Thyroid gland (tissue), 4 donors: Measurements from ENCODE around the gene CDHR2. TPM values are rescaled to one million over a fixed set of nuclear protein-coding genes. Genes with fewer than 3 reads are reported as not detected.

Experiments
- DNase-seq, 2 donors: peaks; one replicate each; pipeline ENCODE4 v3.0.0-alpha.2; 2019
- H3K27ac ChIP-seq, 3 donors: fragments of 200-600 bp; sonication (generic); 1 replicate in 2 of 3; 2 replicates in 1 of 3; pipeline ENCODE4 v1.5.1; 2016 to 2019; ENCODE audit warnings: mild to moderate bottlenecking in 1 of 3, moderate library complexity in 1 of 3
- H3K27me3 ChIP-seq: fragments of 200-600 bp; sonication (generic); one replicate; pipeline ENCODE4 v1.5.1; 2019
- H3K36me3 ChIP-seq, 2 donors: fragments of 200-600 bp; sonication (generic); one replicate each; pipeline ENCODE4 v1.5.1; 2016 to 2019
- H3K4me1 ChIP-seq, 2 donors: fragments of 200-600 bp; sonication (generic); one replicate each; pipeline ENCODE4 v1.5.1; 2017 to 2019
- H3K4me3 ChIP-seq, 3 donors: fragments of 200-600 bp; sonication (generic); replicated peaks in 1 of 3; 1 replicate in 2 of 3; 2 replicates in 1 of 3; pipeline ENCODE4 v1.5.1; 2016; ENCODE audit warnings: mild to moderate bottlenecking in 1 of 3
- H3K9me3 ChIP-seq: fragments of 200-600 bp; sonication (generic); one replicate; pipeline ENCODE4 v1.5.1; 2017
- CTCF ChIP-seq, 6 experiments: fragments of 200-600 bp in 3 of 6; fragments of 450-650 bp in 3 of 6; sonication (generic) in 3 of 6; IDR thresholded peaks; one replicate each; pipeline ENCODE4 v1.5.1; 2016 to 2019; ENCODE audit warnings: antibody characterized with exemption in 6 of 6, mild to moderate bottlenecking in 2 of 6, inconsistent platforms in 1 of 6, moderate library complexity in 1 of 6
- POLR2A ChIP-seq, 2 donors: fragments of 450-650 bp; IDR thresholded peaks; one replicate each; pipeline ENCODE4 v1.6.1; 2017; ENCODE audit warnings: antibody characterized with exemption in 2 of 2, mild to moderate bottlenecking in 2 of 2, moderate library complexity in 1 of 2
- WGBS, 2 donors: methylation state at CpG; one replicate each; pipeline ENCODE4 v1.1.5; 2017; 5-methylcytosine and 5-hydroxymethylcytosine counted together
- intact Hi-C: fragments of 100-400 bp; cut with DNase I; formaldehyde crosslinking; loops from one replicate; pipeline ENCODE4 v1.15.1; 2023
- total RNA-seq, 4 donors: library from RNA; depleted of rRNA; stranded (reverse); fragments of >200 nt; gene quantifications; one replicate each; pipeline ENCODE4 v1.2.3, GENCODE V29; 2016

CDHR2 gene
- total RNA-seq, 4 donors from 2014 or later, result 0.11 TPM; not detected in 3

GRCh38 chr5:176529116-176529740 lies 19.9 kb upstream of the CDHR2 start:
- Histone ChIP-seq H3K36me3 (peaks cover 32 to 33% of the 10 kb centered on the region in 2 donors), H3K27ac (no peak overlapping the region), H3K4me1 (peaks cover 27 to 39% of the 10 kb centered on the region in 2 donors), H3K9me3 (no peaks in the 10 kb centered on the region), H3K27me3 (no peaks in the 10 kb centered on the region), H3K4me3 (no peak overlapping the region)
- intact Hi-C loops, result no loop called here
- no peak for DNase-seq
- TF ChIP-seq POLR2A (IDR thresholded peaks at IDR 0.05) (no peak), CTCF (IDR thresholded peaks at IDR 0.05) (no peak)
- 80 to 90% methylated on average over 13 to 14 of the region's 26 CpGs for WGBS, 2 donors

- Histone ChIP-seq H3K36me3 (peaks cover 32 to 33% of the 10 kb centered on the region in 2 donors), H3K27ac (no peak overlapping the region), H3K4me1 (peaks cover 32 to 44% of the 10 kb centered on the region in 2 donors), H3K27me3 (no peaks in the 10 kb centered on the region), H3K9me3 (no peaks in the 10 kb centered on the region), H3K4me3 (no peak overlapping the region)
- intact Hi-C loops, result no loop called here
- DNase-seq, result no peak
- 78 to 87% methylated on average over 5 to 10 of the region's 11 CpGs for WGBS, 2 donors
- TF ChIP-seq CTCF (IDR thresholded peaks at IDR 0.05) (no peak), POLR2A (IDR thresholded peaks at IDR 0.05) (no peak)
Observed at GRCh38 chr5:176529741-176530141, 19.4 kb upstream of the CDHR2 start.

- peak overlapping the region in 1 of 3 donors; percentile 37 for H3K27ac ChIP-seq
- H3K36me3 ChIP-seq, result peaks cover 32 to 33% of the 10 kb centered on the region in 2 donors
- peak in 1 of 2 donors; percentile 15 for DNase-seq
- intact Hi-C loops, result no loop called here
- H3K4me3 ChIP-seq, result no peak overlapping the region
- WGBS, 2 donors, result 61 to 67% methylated on average over 13 to 16 of the region's 28 CpGs
- H3K9me3 ChIP-seq, result no peaks in the 10 kb centered on the region
- TF ChIP-seq CTCF (IDR thresholded peaks at IDR 0.05), result no peak
- no peak for TF ChIP-seq POLR2A (IDR thresholded peaks at IDR 0.05)
- H3K4me1 ChIP-seq, result peaks cover 40 to 52% of the 10 kb centered on the region in 2 donors
- no peaks in the 10 kb centered on the region for H3K27me3 ChIP-seq
Observed at GRCh38 chr5:176530393-176530982, 18.7 kb upstream of the CDHR2 start.

- intact Hi-C loops, result no loop called here
- no peaks in the 10 kb centered on the region for H3K27me3 ChIP-seq
- H3K36me3 ChIP-seq, result peaks cover 32 to 33% of the 10 kb centered on the region in 2 donors
- peaks cover 47 to 55% of the 10 kb centered on the region in 2 donors for H3K4me1 ChIP-seq
- no peaks in the 10 kb centered on the region for H3K9me3 ChIP-seq
- peak overlapping the region; percentile 18 to 37 (median 30) for H3K27ac ChIP-seq
- H3K4me3 ChIP-seq, result no peak overlapping the region
- TF ChIP-seq POLR2A (IDR thresholded peaks at IDR 0.05) (no peak), CTCF (IDR thresholded peaks at IDR 0.05) (no peak)
- WGBS, 2 donors, result 46 to 48% methylated on average over 9 to 17 of the region's 24 CpGs
- DNase-seq, result peak; percentile 95 to 96
Observed at GRCh38 chr5:176530983-176531901, 17.9 kb upstream of the CDHR2 start.
